IMR-90 (cell line): ENCODE measurements around the gene CACNA1G.

Experiments used
- BHLHE40 ChIP-seq: fragments of 150-350 bp; IDR thresholded peaks from 2 replicates; pipeline ENCODE4 v1.6.1; 2016; ENCODE audit warnings: mild to moderate bottlenecking, low read depth, low read length
- CEBPB ChIP-seq: IDR thresholded peaks from 2 replicates; pipeline ENCODE4 v1.6.1; 2012; ENCODE audit warnings: low read depth, low read length, improper control_type of control experiment
- CTCF ChIP-seq: conservative IDR thresholded peaks from 2 replicates; pipeline ENCODE4 v1.5.1; 2012; ENCODE audit warnings: mild to moderate bottlenecking, low read depth, low read length, improper control_type of control experiment
- MAFK ChIP-seq: IDR thresholded peaks from 2 replicates; pipeline ENCODE4 v1.6.1; 2012; ENCODE audit warnings: low read depth, low read length, improper control_type of control experiment
- MXI1 ChIP-seq: IDR thresholded peaks from 2 replicates; pipeline ENCODE4 v1.6.1; 2012; ENCODE audit warnings: low read depth, mild to moderate bottlenecking, low read length, moderate library complexity, borderline replicate concordance
- POLR2A ChIP-seq: IDR thresholded peaks from 2 replicates; pipeline ENCODE4 v1.6.1; 2012; ENCODE audit warnings: mild to moderate bottlenecking, low read depth, low read length
- RFX5 ChIP-seq: IDR thresholded peaks from 2 replicates; pipeline ENCODE4 v1.8.0; 2012; ENCODE audit warnings: low read depth, mild to moderate bottlenecking, low read length, moderate library complexity
- SMC3 ChIP-seq: fragments of 150-350 bp; IDR thresholded peaks from 2 replicates; pipeline ENCODE4 v1.6.1; 2016; ENCODE audit warnings: low read depth, mild to moderate bottlenecking, antibody characterized with exemption, low read length, moderate library complexity
- USF2 ChIP-seq: fragments of 150-350 bp; IDR thresholded peaks from 2 replicates; pipeline ENCODE4 v1.6.1; 2017; ENCODE audit warnings: mild to moderate bottlenecking, antibody characterized with exemption, low read length, low read depth

GRCh38 chr17:50657054-50657453, 96.5 kb downstream of the CACNA1G start:
- TF ChIP-seq RFX5 (no peak), CEBPB (no peak), MXI1 (no peak), BHLHE40 (no peak), CTCF (no peak), POLR2A (no peak), SMC3 (no peak), MAFK (no peak), USF2 (no peak)
